Glomerular endothelial cell (primary cell): ENCODE data around the gene SKI. TPM values are rescaled to one million over a fixed set of nuclear protein-coding genes. Genes with fewer than 3 reads are reported as not detected.

Experiments
- DNase-seq: peaks from one replicate; pipeline ENCODE4 v3.0.0-alpha.2; 2011; ENCODE audit warnings: low read depth, low spot score; ENCODE audit errors: extremely low read depth
- total RNA-seq: library from RNA; depleted of rRNA; stranded (reverse); fragments of >200 nt; gene quantifications from 2 replicates; pipeline ENCODE4 v1.2.3, GENCODE V29; 2015

Gene SKI
- total RNA-seq, 1 donor from 2014 or later = 84.2 TPM

DNA sequence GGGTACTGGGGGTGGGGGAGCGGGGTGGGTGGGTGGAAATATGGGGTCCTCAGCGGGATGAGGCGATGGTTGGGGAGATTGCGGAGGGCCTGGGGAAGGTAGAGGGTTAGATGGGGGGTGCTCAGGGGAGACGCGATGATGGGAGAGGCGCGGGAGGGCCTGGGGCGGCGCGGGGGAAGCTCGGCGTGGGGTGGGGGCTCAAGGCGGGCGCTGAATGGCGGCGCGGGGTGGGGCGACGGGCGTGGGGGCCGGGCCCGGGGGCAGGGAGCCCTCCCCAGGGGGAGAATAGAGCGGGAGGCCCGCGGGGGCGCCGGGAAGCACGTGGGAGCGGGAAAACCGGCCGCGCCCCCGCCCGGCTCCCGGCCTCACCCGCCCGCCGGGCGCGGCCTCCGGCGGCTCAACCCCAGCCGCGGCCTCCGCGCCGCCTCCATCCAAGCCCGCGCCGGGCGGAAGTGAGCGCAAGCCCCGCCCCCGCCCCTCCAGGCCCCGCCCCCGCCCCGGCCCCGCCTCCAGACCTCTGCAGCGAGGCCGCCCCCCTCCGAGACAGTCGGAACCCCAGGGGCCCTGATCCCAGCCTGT, 33.7 kb upstream of the SKI start, which contains the start of gene FAAP20:
Gene FAAP20, minus strand, starts transcription at position 454 of the 579 bp plus-strand sequence. Its CDS starts 23 bp downstream, at position 431.
- no peak for DNase-seq

GRCh38 chr1:2194898-2195673, 33.0 kb upstream of the SKI start:
- no peak for DNase-seq

GRCh38 chr1:2195785-2196184, 32.3 kb upstream of the SKI start:
- DNase-seq = no peak

- no peak for DNase-seq
Observed at GRCh38 chr1:2196901-2197638, 31.0 kb upstream of the SKI start.

DNA sequence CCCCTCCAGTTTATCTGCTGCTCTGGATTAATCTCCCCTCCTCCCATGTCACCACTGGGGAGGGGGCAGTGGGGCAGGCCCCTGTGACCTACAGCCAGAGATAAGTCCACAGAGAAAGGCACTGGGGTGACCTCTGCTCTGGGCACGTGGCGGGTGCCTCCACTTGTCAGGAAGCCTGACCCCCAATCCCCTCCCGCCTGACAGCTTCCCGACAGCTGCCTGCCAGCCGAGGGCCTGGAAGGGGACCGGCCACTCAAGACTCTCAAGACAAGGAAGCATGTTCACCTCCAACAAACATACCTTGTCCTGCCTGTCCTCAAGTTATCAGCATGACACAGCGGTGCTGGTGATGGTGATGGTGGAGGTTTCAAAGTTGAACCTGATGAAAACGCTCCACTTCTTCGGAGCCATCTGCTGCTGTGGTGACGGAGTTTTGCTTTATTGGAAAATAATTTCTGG, 30.4 kb upstream of the SKI start:
- DNase-seq = no peak

- no peak for DNase-seq
Observed at GRCh38 chr1:2198571-2198970, 29.5 kb upstream of the SKI start.

DNA sequence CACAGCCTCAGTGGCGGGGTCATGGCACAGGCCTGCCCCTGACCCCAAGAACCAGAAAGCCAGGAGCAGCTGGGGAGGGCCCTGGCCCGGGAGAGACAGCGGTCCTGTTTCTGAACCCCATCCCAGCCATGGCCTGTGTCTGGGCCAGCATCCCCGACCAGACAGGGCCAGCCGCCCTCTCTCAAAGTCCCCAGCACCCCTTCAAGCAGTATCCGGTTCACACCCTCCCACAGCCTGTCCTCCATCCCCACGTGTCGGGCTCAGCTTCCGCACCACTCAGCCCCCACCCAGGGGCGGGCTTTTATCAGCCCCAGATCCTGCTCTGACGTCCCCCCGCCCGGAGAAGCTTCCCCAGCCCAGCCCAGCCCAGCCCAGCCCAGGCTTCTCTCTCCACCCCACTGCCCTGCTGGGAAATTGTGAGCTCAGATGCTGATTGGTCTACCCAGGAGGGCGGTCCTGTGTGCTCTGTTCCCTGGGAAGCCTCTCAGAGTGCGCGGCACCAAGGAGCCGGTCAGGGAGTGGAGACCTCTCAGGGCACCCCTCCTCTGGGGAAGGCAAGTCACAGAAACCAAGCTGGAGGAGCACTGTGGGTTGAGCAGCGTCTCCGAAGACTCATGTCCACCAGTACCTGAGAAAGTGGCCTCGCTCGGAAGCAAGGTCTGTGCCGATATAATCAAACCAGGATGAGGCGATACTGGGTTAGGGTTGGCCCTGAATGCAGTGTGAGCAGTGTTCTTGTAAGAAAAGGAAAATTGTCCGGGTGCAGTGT, 28.9 kb upstream of the SKI start:
- no peak for DNase-seq

- DNase-seq = no peak
Observed at GRCh38 chr1:2200308-2200943, 27.7 kb upstream of the SKI start.

GRCh38 chr1:2201062-2201461, 27.1 kb upstream of the SKI start:
- no peak for DNase-seq

DNA sequence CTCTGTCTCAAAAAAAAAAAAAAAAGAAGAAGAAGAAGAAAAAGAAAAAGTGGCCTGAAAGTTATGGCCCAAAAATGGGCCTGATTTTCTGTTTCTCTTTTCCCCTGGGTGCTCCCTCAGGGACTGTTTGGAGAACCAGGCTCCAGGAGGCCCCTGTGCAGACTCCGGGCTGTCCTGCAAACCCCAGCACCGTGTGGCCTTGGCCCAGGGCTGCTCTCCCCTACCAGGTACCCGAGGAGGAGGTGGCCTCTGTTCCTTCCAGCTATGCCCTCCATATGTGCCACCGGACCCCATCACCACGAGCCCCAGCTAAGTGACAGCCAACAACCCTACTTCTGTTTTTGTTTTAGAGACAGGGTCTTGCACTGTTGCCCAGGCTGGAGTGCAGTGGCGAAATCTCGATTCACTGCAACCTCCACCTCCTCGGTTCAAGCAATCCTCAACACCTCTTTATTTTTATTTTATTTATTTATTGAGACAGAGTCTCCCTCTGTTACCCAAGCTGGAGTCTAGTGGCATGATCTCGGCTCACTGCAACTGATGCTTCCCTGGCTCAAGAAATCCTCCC, 26.0 kb upstream of the SKI start:
- DNase-seq = no peak

- no peak for DNase-seq
Observed at GRCh38 chr1:2202843-2203601, 25.1 kb upstream of the SKI start.

- no peak for DNase-seq
Observed at GRCh38 chr1:2203671-2204414, 24.3 kb upstream of the SKI start.

GRCh38 chr1:2204415-2205190, 23.5 kb upstream of the SKI start:
- DNase-seq = no peak

DNA sequence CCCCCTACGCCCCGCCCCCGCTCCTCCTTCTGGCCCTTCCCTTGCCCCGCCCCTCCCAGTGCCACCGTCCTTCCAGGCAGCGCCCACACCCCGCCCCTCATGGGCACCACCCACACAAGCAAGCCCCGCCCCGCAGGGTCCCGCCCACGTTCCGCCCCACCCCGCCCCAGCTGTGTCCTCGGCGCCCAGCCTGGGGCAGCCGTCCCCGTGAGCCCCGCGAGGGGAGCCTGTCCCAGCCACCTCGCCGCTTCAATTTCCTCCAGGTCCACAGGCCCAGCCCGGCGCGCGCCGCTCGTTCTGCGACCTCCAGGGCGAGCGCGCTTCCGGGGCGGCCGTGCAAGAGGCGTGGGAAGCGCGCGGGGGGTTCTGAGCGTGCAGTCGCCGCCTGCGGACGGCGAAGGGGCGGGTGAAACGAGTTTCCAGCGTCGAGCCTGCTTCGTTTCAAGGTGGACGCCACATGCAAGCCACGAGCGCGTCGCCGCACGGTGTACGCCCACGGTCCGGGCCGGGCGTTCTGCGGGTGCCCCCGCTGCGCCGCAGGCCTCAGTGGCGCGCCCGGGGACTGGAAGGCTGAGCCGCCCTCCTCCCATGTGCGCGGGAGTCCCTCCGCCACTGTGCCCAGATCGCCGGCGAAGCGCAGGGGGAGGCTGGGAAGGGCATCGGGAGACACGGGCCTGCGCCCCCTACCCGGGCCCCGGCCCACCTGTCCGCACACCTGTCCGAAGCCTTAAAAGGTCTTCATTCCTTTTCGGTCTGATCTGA, 22.7 kb upstream of the SKI start:
- DNase-seq = no peak

DNA sequence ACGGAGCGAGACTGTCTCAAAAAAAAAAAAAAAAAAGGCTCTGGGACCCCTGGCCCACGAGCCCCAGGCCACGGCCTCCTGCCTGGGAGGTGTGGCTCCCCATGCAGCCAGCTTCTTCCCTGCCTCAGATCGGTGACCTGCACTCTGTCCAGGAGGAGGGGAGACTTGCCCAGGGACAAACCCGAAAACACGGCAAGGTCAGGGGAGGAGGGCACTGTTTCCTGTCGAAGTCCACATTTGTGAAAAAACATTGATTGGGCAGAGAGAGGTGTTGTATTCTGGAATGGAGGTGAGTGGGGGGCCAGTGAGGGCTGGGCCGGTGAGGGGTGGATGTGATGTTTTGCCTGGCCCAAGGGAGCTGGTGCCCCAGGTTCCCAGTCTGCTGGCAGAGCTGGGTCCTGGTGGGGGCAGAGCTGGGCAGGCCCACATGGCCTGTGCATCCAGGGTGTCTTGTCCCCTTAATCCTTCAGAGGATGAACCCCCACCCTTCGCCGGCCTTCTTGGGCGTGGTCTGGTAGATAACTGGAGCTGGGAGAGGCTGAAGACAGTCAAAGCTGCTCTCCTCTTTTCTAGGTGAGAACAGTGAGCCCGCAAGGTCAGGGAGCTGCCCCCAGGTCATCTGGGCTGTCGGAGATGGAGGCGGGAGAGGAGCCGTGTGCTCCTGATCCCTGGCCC, 21.2 kb upstream of the SKI start:
- DNase-seq = no peak
